Calu3 (cell line): Measurements from ENCODE around the gene GRID2. TPM values are rescaled to one million over a fixed set of nuclear protein-coding genes. Genes with fewer than 3 reads are reported as not detected.

Source experiments
- BruUV-seq: library from RNA; stranded (reverse); fragments of 400-500 nt; replicated peaks from 2 replicates; lab custom pipeline; 2021; lab: Mats Ljungman, UMichigan
- CTCF ChIA-PET: fragments of 300-600 bp; sonication (Branson Sonifier 250); formaldehyde crosslinking; loops from one replicate; lab custom pipeline; 2022; ENCODE audit warnings: antibody characterized with exemption; lab: Charles Lee
- DNase-seq: peaks from one replicate; pipeline ENCODE4 v3.0.0; 2022
- H3K27ac Mint-ChIP-seq: one replicate; pipeline ENCODE4 v1.8.0; 2022; ENCODE audit warnings: mixed read lengths; ENCODE audit not compliant: unreplicated experiment
- H3K27me3 Mint-ChIP-seq: one replicate; pipeline ENCODE4 v1.8.0; 2022; ENCODE audit warnings: mixed read lengths; ENCODE audit not compliant: unreplicated experiment
- H3K36me3 Mint-ChIP-seq: one replicate; pipeline ENCODE4 v1.8.0; 2022; ENCODE audit warnings: mild to moderate bottlenecking, moderate library complexity, mixed read lengths; ENCODE audit not compliant: insufficient read depth, unreplicated experiment
- H3K4me1 Mint-ChIP-seq: one replicate; pipeline ENCODE4 v1.8.0; 2022; ENCODE audit warnings: mild to moderate bottlenecking, low read depth, mixed read lengths; ENCODE audit not compliant: unreplicated experiment
- H3K4me3 Mint-ChIP-seq: one replicate; pipeline ENCODE4 v1.8.0; 2022; ENCODE audit warnings: mild to moderate bottlenecking, low read depth, moderate library complexity, mixed read lengths; ENCODE audit not compliant: unreplicated experiment
- H3K9me3 Mint-ChIP-seq: one replicate; pipeline ENCODE4 v1.8.0; 2022; ENCODE audit warnings: low read depth, mixed read lengths; ENCODE audit not compliant: unreplicated experiment
- intact Hi-C: fragments of 100-400 bp; cut with micrococcal nuclease; formaldehyde crosslinking; loops from one replicate; pipeline ENCODE4 v1.10.0; 2022; ENCODE audit not compliant: unreplicated experiment
- total RNA-seq: library from RNA; stranded (reverse); gene quantifications from 2 replicates; pipeline ENCODE4 v1.2.3, GENCODE V29; 2022
- TF ChIP-seq, protein P1 (sequence below): fragments of 200-600 bp; IDR thresholded peaks from one replicate; pipeline ENCODE4 v1.8.0; 2022; ENCODE audit warnings: antibody characterized with exemption; ENCODE audit not compliant: unreplicated experiment

Gene GRID2
- total RNA-seq, 1 experiment from 2014 or later, result not detected

GRCh38 chr4:93743022-93743421, 1439.3 kb downstream of the GRID2 start:
- H3K27me3 Mint-ChIP-seq, result no peaks in the 10 kb centered on the region
- H3K4me3 Mint-ChIP-seq, result no peak overlapping the region
- peaks cover 3% of the 10 kb centered on the region for H3K9me3 Mint-ChIP-seq
- H3K4me1 Mint-ChIP-seq, result no peaks in the 10 kb centered on the region
- no peak for DNase-seq
- intact Hi-C loops, result no loop called here
- TF ChIP-seq, protein P1, sequence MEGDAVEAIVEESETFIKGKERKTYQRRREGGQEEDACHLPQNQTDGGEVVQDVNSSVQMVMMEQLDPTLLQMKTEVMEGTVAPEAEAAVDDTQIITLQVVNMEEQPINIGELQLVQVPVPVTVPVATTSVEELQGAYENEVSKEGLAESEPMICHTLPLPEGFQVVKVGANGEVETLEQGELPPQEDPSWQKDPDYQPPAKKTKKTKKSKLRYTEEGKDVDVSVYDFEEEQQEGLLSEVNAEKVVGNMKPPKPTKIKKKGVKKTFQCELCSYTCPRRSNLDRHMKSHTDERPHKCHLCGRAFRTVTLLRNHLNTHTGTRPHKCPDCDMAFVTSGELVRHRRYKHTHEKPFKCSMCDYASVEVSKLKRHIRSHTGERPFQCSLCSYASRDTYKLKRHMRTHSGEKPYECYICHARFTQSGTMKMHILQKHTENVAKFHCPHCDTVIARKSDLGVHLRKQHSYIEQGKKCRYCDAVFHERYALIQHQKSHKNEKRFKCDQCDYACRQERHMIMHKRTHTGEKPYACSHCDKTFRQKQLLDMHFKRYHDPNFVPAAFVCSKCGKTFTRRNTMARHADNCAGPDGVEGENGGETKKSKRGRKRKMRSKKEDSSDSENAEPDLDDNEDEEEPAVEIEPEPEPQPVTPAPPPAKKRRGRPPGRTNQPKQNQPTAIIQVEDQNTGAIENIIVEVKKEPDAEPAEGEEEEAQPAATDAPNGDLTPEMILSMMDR, result no peak
- BruUV-seq, result no TSS peak
- CTCF ChIA-PET, result no interaction called here
- H3K36me3 Mint-ChIP-seq, result no peaks in the 10 kb centered on the region
- no peak overlapping the region for H3K27ac Mint-ChIP-seq

DNA sequence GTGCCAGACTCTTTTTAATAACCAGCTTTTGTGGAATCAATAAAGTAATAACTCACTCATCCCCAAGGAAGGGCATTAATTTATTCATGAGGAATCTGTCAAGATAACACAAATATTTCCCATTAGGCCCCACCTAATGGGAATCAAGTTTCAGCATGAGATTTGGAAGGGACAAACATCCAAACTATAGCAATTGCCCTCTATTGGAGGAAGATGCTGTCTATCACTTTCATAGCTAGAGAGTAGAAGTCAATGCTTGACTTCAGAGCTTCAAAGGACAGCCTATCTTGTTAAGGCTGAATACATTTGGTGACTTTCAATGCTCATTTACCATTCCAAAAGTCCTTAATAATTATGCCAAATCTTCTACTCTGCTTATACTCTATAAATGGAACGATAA, 1439.9 kb downstream of the GRID2 start:
- Mint-ChIP-seq H3K4me3 (no peak overlapping the region), H3K27ac (no peak overlapping the region), H3K36me3 (no peaks in the 10 kb centered on the region), H3K9me3 (peaks cover 3% of the 10 kb centered on the region), H3K4me1 (no peaks in the 10 kb centered on the region), H3K27me3 (no peaks in the 10 kb centered on the region)
- no peak for DNase-seq
- TF ChIP-seq, protein P1, result no peak
- CTCF ChIA-PET, result no interaction called here
- intact Hi-C loops, result no loop called here
- no TSS peak for BruUV-seq

DNA sequence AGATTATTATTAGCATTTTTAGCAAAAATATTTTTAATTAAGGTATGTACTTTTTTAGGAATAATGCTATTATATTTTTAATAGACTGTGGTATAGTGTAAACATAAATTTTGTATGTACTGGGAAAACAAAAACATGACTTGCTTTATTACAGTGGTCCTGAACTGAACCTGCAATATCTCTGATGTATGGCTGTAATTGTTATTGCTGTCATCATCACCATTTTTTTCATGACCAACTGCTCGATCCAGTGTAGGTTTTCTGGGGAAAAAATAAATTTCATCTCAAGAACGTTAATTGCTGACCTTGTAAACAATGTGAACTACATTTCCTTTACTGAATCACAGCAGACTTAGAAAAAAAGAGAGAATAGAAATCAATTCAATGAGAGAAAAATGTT, 1441.2 kb downstream of the GRID2 start:
- intact Hi-C loops, result no loop called here
- no peaks in the 10 kb centered on the region for H3K4me1 Mint-ChIP-seq
- peaks cover 3% of the 10 kb centered on the region for H3K9me3 Mint-ChIP-seq
- DNase-seq, result no peak
- no peaks in the 10 kb centered on the region for H3K27me3 Mint-ChIP-seq
- BruUV-seq, result no TSS peak
- H3K27ac Mint-ChIP-seq, result no peak overlapping the region
- TF ChIP-seq, protein P1, result no peak
- H3K36me3 Mint-ChIP-seq, result no peaks in the 10 kb centered on the region
- CTCF ChIA-PET, result no interaction called here
- H3K4me3 Mint-ChIP-seq, result no peak overlapping the region

DNA sequence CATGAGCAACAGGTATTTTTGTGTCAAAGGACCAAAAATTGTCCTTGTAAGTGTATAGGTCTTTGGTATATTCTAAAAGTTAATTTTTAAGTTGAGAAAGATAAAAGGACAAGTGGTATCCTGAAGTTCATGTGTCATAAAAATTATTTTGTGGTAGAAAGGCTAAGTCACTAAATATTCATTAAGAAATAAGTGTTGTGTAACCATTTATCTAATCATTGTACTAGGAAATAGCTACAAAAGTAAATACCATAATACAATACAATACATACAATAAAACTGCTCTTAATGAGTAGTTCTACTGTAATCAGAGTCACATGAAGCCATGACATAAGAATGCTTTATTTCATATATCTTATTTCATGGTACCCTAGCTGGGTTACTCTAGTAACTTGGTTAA, 1442.3 kb downstream of the GRID2 start:
- CTCF ChIA-PET, result no interaction called here
- Mint-ChIP-seq H3K27me3 (no peaks in the 10 kb centered on the region), H3K36me3 (no peaks in the 10 kb centered on the region), H3K4me3 (no peak overlapping the region), H3K9me3 (peaks cover 3% of the 10 kb centered on the region), H3K4me1 (no peaks in the 10 kb centered on the region), H3K27ac (no peak overlapping the region)
- intact Hi-C loops, result no loop called here
- BruUV-seq, result no TSS peak
- DNase-seq, result no peak
- TF ChIP-seq, protein P1, result no peak
